ENCODE results near the gene ZBTB37.

DNA sequence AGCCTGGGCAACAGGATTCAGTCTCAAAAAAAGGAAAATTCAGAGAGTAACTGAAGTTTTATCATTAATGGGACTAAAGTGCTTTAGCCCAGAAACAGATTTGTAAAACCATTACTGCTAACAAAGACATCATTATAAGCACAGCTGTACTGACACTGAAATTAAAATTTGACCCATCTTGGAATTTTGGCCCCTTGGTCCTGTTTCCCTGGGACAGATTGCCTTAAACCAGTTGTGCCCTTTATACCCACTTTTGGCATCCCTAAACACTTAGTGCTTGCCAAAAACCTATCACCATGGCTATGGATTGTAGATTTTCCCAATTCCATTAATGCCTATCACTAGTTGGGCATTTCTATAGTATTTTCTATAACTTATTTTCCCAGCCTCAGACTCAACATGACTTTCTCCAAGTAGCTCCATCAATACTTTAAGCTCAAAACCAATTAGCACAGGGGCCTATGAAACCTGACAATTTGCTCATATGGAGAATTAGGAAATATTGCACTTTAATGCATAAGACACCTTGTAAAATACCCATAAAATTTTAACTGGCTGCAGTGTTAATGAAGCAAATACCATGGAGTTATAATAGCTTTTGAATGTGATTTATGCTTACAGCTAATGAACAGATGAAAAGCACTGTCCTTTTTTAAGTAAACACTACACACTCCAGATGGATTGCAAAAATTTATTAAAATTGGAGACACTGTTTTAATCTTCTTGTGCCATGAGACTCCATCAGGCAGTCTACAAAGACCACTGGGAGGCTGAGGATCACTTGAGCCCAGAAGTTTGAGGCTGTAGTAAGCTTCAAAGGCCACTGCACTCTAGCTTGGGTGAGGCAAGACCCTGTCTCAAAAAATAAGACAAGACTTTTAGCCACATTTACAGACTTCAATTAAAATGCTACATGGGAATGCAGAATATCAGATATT is 4.7 kb upstream of the ZBTB37 start:
- no peak for TF ChIP-seq EZH2 (IDR thresholded peaks at IDR 0.05; ENCODE audit: borderline replicate concordance, low read length)
- TF ChIP-seq, protein P1, sequence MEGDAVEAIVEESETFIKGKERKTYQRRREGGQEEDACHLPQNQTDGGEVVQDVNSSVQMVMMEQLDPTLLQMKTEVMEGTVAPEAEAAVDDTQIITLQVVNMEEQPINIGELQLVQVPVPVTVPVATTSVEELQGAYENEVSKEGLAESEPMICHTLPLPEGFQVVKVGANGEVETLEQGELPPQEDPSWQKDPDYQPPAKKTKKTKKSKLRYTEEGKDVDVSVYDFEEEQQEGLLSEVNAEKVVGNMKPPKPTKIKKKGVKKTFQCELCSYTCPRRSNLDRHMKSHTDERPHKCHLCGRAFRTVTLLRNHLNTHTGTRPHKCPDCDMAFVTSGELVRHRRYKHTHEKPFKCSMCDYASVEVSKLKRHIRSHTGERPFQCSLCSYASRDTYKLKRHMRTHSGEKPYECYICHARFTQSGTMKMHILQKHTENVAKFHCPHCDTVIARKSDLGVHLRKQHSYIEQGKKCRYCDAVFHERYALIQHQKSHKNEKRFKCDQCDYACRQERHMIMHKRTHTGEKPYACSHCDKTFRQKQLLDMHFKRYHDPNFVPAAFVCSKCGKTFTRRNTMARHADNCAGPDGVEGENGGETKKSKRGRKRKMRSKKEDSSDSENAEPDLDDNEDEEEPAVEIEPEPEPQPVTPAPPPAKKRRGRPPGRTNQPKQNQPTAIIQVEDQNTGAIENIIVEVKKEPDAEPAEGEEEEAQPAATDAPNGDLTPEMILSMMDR (conservative IDR thresholded peaks at IDR 0.05 in 1 of 2, IDR thresholded peaks at IDR 0.05 in 1 of 2; ENCODE audit: extremely low read depth in 1 of 2, insufficient read depth in 1 of 2, low read depth in 1 of 2, low read length in 2 of 2): no peak
